Measurements from ENCODE around the gene CTNNAL1. TPM values are rescaled to one million over a fixed set of nuclear protein-coding genes. Genes with fewer than 3 reads are reported as not detected.
"Not testable (repeated sequence)": the region's sequence is repeated elsewhere in the genome, so short reads cannot be mapped to it uniquely, and the experiment has no call there.

Gene CTNNAL1, protein sequence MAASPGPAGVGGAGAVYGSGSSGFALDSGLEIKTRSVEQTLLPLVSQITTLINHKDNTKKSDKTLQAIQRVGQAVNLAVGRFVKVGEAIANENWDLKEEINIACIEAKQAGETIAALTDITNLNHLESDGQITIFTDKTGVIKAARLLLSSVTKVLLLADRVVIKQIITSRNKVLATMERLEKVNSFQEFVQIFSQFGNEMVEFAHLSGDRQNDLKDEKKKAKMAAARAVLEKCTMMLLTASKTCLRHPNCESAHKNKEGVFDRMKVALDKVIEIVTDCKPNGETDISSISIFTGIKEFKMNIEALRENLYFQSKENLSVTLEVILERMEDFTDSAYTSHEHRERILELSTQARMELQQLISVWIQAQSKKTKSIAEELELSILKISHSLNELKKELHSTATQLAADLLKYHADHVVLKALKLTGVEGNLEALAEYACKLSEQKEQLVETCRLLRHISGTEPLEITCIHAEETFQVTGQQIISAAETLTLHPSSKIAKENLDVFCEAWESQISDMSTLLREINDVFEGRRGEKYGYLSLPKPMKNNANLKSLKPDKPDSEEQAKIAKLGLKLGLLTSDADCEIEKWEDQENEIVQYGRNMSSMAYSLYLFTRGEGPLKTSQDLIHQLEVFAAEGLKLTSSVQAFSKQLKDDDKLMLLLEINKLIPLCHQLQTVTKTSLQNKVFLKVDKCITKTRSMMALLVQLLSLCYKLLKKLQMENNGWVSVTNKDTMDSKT
- 10 to 100 TPM; 35.3 to 72.9 (median 65.5) TPM for polyA plus RNA-seq (ENCODE audit: insufficient read length in 4 of 4)

DNA sequence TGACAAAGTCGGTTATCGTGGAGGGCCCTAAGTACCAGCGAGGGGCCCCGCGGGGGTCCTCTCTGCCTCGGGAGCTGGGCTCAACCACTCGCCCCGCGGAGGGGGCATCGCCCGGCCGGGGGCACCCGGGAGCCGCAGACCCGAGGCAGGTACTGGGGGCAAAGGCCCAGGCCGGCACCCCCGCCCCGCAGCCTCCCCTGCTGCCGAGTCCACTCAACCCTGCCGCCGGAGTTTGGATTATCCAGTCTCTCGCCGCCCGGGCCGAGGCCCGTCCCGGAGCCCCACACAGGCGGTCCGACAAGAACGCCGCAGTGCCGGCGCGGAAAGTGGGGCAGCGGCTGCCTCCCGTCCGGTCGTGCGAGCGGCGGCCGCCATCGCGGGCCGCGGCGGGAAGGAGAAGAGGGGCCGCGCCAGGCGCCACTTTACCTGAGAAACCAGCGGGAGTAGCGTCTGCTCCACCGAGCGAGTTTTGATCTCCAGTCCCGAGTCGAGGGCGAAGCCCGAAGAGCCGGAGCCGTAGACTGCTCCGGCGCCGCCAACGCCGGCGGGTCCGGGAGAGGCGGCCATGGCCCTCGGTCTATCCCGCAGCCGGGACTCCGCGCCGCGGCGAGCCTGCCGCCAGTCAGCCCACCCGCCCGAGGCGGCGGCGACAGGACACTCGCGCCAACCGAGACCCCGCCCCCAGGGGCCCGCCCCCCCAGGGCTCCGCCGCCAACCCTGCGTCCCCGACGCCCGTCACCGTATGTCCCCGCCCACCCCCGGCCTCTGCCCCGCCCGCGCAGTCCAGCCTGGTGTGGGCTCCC is at the start of gene CTNNAL1:
Gene CTNNAL1, minus strand, starts transcription at position 624 of the 803 bp plus-strand sequence. Its CDS starts 57 bp downstream, at position 567.
- peak; percentile 69 to 80 (median 76) for DNase-seq (ENCODE audit: low read depth in 4 of 4, low spot score in 3 of 4)

DNA sequence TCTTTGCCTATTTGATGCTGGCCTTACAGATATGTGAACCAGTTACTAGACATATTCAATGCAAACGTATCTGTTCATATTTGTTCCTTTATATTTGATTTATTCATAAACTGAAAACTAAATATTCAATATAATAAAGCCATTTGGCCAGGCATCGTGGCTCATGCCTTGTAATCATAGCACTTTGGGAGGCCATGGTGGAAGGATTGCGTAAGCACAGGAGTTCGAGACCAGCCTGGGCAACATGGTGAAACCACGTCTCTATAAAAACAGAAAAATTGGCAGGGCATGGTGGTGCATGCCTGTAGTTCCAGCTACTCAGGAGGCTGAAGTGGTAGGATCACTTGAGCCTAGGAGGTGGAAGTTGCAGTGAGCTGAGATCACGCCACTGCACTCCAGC is 49.2 kb upstream of the CTNNAL1 start:
- DNase-seq (ENCODE audit: low read depth in 4 of 4, low spot score in 3 of 4), result no peak

DNA sequence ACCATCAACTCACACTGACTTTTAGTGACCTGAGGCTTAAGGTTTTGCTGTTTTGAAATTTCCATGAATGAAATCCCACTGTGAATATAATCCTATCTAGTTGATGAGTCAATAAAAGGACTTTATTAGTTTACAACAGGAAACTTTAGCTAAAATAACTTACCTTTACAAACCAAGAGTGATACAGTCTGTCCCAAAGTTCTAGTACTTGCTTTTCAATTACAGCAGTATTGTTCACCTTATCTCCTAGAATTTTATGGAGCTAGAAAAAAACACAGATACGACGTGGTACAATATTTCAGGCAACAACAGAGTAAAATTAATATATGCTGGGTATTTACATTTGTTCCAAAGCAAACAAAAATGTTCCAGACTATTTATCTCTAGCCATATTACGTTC is 46.9 kb upstream of the CTNNAL1 start:
- no peak for DNase-seq (ENCODE audit: low read depth in 4 of 4, low spot score in 3 of 4)

DNA sequence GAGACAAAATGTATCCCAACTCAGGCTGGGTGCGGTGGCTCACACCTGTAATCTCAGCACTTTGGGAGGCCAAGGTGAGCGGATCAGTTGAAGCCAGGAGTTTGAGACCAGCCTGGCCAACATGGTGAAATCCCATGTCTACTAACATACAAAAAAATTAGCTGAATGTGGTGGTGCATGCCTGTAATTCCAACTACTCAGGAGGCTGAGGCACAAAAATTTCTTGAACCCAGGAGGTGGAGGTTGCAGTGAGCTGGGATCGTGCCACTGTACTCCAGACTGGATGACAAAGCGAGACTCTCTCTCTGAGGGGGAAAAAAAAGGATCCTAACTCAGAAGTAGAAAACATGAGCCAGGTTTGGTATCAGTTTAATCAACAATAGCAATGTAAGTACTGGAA is 39.8 kb upstream of the CTNNAL1 start:
- DNase-seq (ENCODE audit: low read depth in 4 of 4, low spot score in 3 of 4), result not testable (repeated sequence)

DNA sequence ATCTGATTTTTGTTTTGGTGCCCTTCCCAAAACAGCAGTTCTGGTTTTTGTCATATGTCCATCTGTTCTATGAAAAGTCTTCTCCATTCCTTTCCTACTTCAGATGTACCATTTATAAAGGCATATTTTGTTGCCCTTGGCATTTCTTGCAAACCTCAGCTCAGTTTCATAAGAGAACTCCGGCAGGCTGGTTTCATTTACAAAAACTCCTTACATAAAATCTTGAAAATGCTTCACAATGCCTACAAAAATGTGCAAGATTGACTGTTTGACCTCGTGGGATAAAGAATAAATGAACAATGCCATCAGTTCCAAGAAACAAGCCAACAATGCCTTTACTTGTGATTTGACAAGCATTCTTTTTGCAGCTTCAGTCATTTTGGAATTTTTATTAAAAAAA is 39.1 kb upstream of the CTNNAL1 start:
- no peak for DNase-seq (ENCODE audit: low read depth in 4 of 4, low spot score in 3 of 4)

DNA sequence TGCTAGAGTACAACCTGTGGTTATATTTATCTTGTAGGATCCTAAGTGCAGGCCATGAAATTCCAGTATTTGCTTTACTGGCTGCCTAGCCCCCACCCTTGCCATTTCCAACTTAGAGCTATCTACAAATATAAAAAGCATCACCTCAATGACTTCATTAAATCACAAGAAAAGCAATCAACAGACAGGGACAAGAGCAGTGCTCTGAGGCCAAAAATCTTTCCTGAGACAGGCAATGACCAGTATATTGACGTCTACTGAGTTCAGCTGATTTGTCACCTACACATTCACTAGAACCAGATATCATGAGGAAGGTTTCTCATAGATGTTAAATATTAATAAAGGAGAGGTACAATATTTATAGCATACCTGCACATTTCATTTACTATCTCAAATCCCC is 38.4 kb upstream of the CTNNAL1 start:
- DNase-seq (ENCODE audit: low read depth in 4 of 4, low spot score in 3 of 4), result no peak

DNA sequence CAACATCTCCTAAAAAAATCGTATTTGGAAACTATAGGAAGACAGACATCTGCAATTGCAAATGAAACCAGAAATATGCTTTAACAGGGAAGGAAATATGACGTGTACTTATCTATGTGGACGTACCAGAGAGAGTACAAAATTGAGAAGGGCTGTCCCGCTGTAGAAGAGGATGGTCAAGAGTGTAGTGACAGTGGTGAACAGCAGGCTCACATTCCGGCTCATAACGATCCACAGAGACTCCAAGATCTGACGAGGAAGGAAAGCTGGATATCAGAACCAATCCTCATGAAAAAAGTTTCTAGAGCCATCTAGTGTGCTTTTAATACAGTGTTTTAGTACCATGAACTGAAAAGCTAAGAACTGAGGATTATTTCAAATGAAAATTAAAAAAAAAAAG is 37.1 kb upstream of the CTNNAL1 start:
- DNase-seq (ENCODE audit: low read depth in 4 of 4, low spot score in 3 of 4), result no peak

DNA sequence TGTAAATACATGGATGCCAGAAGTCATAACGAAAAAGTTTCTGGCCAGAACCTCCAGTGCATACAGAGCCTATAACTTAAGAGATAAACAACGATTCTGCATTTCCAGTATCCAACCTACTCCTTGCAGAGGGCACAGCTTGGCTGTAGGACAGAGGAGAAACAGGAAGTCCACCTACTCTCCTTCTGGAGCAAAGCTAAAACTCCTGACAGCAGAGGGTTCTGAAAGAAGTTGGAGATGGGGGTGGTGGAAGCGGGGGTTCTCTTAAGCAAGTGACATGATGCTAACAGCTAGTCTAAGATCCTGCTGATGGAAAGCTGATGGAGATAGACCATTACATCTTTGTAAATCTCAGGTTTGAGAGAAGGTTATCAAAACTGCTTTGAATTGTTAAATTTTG is 35.5 kb upstream of the CTNNAL1 start:
- DNase-seq (ENCODE audit: low read depth in 4 of 4, low spot score in 3 of 4), result no peak

DNA sequence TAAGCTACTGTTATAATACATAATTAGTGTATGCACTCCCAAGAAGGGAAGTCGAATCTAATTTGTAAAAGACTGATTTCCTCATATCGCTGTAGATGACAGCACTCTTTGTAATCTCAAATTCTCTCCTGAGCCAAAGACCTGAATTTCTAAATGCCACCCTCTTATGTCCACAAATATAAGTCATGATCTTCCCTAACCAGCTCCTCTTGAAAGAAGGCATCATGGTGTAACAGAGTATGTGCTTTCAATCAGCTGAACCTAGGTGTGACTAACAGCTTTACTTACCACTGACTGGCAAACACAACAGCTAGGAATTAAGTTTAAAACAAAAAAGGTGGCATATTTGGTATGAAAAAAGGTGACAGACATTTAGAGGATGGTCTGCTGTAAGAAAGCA is 34.0 kb upstream of the CTNNAL1 start:
- DNase-seq (ENCODE audit: low read depth in 4 of 4, low spot score in 3 of 4), result no peak

DNA sequence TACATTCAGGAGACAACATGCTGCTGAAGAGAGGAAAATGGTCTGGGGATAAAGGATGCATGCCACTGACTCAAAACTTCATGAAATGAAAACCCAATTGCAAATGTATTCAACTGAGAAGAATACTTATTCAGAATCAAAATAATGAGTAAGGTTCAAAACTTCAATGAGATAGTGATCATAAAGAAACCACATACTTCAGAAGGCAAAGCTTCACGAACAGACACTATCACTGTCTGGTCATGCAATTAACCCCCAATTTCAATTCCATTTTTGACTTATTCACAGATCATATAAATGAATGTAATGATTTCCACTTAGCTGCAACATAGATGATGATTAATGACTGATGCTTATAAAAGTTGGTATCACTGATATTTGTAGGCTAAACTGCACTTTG is 33.0 kb upstream of the CTNNAL1 start:
- no peak for DNase-seq (ENCODE audit: low read depth in 4 of 4, low spot score in 3 of 4)

DNA sequence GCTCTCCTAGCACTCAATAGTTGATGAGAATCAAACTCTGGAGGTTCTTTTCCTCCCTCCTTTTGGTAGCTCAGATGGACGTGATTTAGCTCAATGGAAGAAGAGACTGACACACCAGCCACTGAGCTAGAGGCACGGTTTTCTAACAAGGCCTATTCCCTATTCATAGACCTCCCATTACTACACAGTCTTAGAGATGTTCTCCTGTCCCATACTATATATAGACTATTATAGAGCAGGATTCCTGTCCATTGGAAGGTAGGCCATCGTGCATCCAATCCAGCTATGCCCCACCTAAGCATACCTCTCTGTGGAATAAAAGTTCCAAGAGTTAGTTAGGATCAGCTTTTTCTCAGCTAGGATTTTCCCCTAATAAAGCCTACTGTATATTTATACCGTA is 30.3 kb upstream of the CTNNAL1 start:
- DNase-seq (ENCODE audit: low read depth in 4 of 4, low spot score in 3 of 4), result no peak

DNA sequence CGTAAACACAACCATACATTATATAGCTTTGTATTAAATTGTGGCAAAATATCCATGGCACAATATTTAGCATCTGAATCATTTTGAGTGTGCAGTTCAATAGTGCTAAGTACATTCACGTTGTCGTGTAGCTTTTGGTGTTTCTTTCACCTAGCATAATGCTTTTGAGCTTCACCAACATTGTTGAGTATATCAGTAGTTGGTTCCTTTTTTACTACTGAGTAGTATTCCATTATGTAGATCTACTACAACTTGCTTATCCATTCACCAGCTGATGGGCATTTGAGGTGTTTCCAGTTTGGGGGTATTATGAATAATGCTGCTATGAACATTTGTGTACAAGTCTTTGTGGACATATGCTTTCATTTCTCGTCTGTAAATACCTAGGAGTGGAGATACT is 27.3 kb upstream of the CTNNAL1 start:
- no peak for DNase-seq (ENCODE audit: low read depth in 4 of 4, low spot score in 3 of 4)

DNA sequence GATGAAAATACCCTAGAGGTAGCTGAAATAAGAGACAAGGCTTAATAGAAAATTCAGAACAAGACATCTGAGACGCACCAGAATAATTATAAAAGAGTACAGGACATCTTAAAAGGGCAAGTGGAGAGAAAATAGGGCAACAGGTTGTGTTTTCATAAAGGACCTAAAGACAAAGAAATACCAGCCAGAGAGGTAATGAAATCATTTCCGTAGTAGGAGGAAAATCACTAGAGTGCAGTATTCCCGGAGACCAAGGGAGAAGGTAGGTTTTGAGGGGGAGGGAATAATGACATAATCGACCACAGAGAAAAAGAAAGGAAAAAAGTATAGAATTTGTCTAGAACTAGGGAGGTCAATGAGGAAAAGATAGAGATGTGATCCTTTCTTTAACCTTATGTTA is 26.2 kb upstream of the CTNNAL1 start:
- DNase-seq (ENCODE audit: low read depth in 4 of 4, low spot score in 3 of 4), result no peak

DNA sequence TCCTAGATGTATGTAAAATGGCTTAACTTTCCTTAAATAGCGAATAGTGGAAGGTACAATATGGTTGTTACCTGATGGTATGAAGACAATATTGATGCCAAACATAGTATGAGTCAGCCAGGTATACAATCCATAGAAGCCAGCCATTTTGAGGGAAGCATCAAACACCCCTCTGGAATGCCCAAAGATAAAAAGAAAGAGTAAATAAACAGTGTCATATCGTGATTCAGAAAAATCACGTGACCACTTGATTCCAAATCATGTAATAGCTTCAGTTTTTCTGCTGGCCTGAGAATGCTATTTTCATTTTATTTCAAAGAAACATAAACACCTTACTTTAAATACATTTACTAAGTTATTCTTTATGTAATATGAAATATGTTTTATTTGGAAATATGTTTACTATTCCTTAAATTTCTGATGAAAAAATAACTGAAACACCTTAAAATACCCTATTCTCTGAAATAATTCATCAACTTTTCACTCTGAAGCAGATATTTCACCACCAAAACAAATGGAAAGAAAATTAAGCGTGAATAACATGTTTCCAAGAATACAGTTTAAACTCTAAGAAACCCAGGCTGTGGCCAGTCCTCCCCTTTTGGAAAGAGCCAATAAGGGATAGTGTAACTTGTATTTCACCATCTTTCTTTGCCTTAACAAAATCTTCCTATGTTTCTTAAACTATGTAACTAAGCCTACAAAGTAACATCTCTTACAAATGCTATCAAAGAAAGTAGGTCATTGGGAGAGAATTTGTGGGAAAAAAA is 24.8 kb upstream of the CTNNAL1 start:
- DNase-seq (ENCODE audit: low read depth in 4 of 4, low spot score in 3 of 4), result no peak

DNA sequence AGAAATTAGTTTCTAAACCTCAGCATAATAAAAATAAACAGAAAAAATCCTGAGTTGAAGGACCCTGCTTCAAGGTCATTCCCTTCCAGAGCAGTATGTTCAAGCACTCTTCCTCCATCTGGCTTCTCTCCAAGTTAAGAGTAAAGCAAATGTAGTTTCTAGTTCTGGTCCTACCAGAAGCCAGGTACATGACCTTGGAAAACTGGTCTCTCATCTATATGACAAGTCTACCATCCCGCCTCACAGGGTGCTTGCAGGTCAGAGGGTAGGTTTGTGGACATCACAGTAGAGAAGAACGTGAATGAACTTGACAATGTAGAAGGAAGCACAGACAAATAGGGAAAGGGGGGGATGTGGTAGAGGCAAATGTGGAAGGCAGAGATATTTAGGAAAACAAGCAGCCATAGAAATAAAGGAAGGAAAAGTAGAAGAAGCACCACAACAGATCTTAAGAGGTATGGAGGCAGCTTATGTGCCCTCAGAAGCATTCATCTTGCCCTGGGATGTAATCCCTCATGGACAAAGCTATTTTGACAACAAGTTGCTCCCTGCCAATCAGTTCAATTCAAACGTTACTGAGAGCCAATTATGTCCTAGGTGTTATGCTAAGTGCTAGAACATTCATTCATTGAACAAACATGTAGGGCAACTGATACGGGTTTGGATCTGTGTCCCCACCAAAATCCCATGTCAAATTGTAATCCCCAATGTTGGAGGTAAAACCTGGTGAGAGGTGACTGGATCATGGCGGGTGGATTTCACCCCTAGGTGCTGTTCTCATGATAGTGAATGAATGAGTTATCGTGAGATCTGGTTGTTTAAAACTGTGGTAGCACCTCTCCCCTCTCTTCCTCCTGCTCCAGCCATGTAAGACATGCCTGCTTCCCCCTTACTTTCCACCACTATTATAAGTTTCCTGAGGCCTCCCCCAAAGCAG is 23.7 kb upstream of the CTNNAL1 start:
- DNase-seq (ENCODE audit: low read depth in 4 of 4, low spot score in 3 of 4), result no peak

DNA sequence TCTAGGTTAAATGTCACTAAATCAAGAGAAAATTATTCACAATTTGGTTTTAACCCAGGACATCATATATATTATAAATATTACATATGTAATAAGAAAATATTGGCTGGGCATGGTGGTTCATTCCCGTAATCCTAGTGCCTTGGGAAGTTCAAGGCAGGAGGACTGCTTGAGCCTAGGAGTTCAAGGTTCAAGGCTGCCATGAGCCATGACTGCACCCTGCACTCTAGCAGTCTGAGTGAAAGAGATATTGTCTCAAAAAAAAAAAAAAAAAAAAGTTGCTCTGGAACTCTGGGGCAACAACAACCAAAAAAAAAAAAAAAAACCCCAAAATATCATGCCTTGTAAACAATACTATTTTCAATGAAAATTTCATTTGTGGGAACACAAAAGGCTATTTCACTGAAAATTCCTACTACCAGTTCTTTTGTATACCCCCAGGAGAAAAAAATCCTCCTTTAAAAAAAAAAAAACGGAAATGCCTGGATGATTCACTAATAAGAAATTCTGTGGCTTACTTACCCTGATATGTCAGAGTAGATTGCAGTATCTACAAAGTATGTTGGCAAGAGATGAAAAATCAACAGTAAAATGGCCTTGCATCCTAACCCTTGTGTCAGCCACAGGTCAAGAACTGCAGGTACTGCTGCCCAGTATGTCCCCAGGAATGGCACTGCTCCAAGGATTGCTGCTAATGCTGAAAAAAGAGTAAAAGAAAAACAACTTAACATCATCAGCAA is 22.6 kb upstream of the CTNNAL1 start:
- DNase-seq (ENCODE audit: low read depth in 4 of 4, low spot score in 3 of 4), result no peak

DNA sequence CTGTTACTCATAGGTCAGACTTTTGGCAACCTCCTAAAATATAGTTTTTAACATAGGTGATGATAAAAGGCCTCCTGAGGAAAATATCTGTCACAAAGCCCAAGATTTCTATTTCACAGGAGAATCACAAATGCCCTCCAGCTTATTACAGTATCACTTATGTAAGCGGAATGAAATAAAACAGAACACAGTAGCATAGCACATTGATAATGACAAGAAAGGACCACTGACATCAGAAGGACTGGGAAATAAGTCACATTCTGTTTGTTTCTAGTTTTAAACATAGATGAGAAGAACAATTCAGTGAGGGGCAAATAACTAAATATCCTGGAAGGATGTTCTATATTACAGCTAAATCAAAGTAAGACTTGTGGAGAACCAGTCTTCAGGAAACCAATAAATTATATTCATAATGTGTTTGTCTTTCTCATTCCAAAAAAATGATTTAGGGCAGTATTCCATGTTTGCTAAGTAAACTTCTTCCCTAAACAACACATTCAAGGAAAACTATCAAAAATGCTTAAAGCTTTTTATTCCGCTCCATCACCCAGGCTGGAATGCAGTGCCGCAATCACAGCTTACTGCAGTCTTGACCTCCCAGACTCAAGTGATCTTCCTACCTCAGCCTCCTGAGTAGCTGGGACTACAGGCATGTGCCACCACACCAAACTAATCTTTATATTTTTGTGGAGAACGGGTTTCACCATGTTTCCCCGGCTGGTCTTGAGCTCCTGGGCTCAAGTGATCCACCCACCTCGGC is 20.8 kb upstream of the CTNNAL1 start:
- DNase-seq (ENCODE audit: low read depth in 4 of 4, low spot score in 3 of 4), result no peak

DNA sequence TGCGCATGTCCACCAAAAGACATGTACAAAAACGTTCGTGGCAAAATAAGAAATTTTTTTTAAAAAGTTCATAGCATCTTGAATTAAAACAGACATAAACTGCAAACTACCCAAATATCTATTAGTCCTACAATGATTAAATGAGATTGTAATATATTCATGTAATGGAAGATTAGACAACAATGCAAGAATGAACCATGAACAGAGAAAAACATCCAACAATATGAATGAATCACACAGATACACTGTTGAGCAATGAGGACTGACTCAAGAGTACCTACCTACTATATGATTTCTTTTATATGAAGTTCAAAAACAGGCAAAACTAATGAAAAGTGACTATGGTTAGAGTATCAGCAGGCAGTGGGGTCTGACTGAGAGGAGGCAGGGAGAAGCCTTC is 17.9 kb upstream of the CTNNAL1 start:
- DNase-seq (ENCODE audit: low read depth in 4 of 4, low spot score in 3 of 4), result no peak

Measured in left renal pelvis (tissue), 4 donors.